Right ventricle myocardium inferior (tissue), 1 donor: Measurements from ENCODE around the gene ZFHX3. TPM values are rescaled to one million over a fixed set of nuclear protein-coding genes. Genes with fewer than 3 reads are reported as not detected.

Experiments
- ATAC-seq: fragments of 200-7000 bp; cut with Tn5 transposase; one replicate; pipeline ENCODE4 v1.9.1; 2020; ENCODE audit warnings: mild to moderate bottlenecking, moderate library complexity
- DNase-seq: peaks from one replicate; pipeline ENCODE4 v3.0.0; 2021; ENCODE audit errors: missing footprints
- intact Hi-C: fragments of 100-400 bp; cut with DNase I; formaldehyde crosslinking; loops from one replicate; pipeline ENCODE4 v1.11.0; 2022
- total RNA-seq: library from RNA; stranded (reverse); fragmentation: NEBNext Ultra II Directional; extraction: Animal tissue kit (Norgen Biotek cat#: 25700); gene quantifications from one replicate; pipeline ENCODE4 v1.2.1, GENCODE V29; 2021
- donor health status: DM: no; HTN: yes; CAD: no; lungs with severe emphysema.

Gene ZFHX3
- total RNA-seq, 1 donor from 2014 or later, result 8.4 TPM

DNA sequence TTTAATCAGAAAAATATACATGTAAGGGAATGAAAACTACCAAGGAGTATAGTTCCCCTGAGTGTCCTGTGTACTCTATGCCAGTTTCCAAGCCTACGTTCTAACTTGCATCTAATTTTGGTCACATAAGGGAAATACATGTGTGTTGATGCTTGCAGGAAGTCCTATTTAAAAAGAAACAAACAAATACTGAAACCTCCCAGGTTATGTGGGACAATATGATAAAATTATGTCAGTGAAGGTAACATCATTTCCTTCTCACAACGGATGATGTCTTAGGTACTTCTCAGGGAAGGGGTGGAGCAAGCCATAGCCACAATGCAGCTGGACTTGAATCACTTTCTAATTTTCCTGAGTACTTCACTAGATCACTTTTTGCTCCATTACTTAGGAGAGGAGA lies 115.9 kb downstream of the ZFHX3 start:
- peak; percentile 2 for ATAC-seq
- intact Hi-C loops, result loop anchor here (5.0 to 10.0 kb wide), 3 partner anchors 35 to 243 kb away; no protein-coding TSS in a partner anchor
- no peak for DNase-seq

DNA sequence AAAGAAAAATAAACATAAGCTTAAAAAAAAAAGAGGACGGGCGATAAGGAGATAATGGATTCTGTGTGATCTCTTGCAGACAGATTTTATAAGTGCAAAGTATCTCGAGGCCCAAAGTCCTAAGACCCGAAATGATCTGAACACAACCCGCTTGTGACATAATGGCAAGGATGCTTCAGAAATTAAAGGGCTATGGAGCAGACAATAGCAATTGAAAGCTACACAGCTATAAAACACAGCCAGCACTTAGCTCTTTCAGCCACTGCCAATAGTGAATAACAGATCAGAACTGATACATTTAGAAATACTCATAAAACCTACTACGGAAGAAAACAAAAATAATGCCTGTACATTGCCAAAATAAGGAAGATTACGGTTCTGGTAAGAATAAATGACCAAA lies 117.5 kb downstream of the ZFHX3 start:
- no peak for DNase-seq
- intact Hi-C loops, result loop anchor here (5.0 to 10.0 kb wide), 3 partner anchors 33 to 244 kb away; no protein-coding TSS in a partner anchor
- no peak for ATAC-seq

DNA sequence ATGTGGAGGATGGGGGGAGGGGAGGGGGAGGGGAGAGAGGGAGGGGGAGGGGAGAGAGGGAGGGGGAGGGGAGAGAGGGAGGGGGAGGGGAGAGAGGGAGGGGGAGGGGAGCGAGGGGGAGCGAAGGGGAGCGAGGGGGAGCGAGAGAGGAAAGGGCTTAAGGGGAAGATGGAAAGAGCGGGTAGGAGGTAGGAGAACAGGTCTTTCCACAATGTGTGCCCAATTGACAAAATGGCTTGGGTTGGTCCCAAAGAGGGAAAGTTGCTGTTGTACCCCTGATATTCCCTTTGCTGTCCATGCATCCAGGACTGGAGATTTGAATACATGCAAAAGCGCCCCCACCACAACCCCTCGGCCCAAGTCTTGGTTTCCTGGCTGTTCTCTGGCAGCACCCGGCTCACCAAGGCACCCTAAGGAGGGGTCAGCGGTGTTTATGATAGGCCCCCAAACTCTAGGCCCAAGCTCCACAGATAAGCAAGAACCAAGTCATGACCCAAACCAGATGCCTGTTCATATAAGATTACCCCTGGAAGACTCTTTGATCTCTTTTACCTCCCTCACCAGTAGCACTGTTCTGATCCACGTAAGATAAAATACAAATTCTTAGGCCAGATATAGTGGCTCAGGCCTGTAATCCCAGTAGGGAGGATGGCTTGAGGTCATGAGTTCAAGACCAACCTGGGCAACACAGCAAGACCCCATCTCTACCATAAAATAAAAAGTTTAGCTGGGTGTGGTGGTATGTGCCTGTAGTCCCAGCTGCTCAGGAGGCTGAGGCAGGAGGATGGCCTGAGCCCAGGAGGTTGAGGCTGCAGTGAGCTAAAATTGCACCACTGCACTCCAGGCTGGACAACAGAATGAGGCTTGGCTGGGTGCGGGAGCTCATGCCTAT lies 119.6 kb downstream of the ZFHX3 start:
- intact Hi-C loops, result no loop called here
- DNase-seq (no peak), ATAC-seq (no peak)

DNA sequence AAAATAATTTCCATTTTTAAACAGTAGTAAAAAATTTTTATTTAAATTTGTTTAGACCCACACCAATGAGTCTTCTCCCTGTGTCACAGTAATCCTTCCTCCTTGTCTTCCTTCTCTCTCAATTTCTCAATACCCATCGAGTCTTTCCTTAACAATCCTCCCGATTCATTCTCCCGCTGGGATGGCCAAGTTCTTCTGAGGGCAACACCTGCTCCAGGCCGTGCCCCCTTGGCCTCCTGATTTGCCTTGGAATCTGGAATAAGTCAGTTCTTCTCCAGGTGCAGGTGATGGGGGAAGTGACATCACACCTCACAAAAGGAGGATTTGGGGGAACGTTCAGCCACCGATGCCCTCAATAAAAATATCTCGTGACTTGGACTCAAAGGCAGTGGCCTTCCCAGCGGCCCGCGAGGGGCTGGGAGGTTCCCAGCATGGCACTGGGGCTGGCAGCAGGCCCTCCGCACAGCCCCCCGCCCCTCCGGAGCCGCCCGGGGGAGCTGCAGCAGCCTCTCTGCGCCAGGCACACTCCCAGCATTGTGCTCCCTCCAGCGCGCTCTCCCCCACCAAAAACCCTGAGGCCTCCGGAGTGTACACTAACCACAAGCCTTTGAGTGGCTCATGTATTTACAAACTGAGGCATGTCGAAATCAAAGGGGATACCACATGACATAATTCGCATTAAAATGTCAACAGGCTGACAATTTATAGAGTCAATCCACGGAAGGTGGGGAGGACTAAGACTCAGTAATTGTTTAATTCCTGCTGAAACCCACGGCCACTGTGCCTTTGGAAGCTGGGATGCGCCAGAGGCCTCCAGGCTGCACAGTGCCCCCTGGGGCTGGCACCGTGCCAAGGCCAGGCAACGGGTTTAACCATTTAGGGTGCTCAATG lies 120.5 kb downstream of the ZFHX3 start:
- ATAC-seq (no peak), DNase-seq (no peak)
- intact Hi-C loops, result no loop called here

DNA sequence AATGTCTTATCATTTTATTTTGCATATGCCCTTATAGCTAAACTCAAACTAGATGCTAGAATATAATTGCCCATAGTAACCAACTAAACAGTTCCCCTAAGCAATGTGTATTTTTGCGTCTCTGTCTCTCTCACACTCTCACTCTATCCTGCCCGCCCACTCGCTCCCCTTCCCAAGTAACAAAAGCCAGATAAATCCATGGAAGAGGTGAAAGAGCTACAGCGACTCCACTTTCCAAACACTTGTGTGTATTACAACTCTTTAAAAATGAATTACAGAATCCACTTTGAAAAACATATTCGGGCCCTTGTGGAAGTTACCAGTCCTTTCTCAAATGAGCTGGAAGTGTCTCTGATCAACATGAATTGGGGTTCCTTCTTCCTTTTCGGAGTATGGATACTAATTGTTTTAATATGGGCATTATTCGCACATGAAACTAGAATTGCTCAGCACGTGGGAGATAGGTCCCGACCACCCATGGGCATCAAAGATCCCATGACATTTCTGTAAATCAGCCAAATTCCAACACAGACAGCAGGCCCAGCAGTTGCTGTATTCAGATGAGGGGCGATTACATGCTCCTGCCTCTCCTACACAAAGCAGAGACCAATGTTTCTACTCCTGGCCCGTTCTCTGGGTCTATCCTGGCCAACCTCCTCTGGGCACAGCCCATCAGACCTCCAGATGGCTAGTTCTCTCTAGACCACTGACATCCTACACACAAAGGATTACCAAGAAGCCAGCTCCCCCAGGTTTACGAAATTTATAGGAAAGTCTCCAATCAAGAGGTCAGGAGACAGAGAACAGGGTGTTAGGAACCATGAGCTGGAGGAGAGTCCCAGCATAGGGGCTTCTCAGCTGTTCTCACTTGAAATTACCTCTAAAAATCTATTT lies 121.5 kb downstream of the ZFHX3 start:
- ATAC-seq, result no peak
- intact Hi-C loops, result no loop called here
- no peak for DNase-seq

DNA sequence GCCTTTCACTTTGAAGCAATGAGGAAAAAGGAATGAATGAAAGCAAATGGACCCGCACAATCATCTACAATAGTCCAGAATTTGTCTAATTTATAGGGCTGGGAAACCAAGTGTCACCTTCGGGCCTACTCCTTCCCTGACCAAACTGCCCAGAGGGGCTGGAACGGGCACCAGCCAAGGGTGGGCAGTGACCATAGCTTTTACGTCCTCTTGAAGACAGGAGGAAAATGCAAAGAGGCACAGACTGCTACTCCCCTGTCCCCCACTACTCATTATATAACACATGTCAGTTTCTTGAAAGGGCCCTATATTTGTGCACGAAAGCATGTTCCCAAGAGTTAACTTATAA lies 122.3 kb downstream of the ZFHX3 start:
- intact Hi-C loops, result no loop called here
- ATAC-seq (no peak), DNase-seq (no peak)

DNA sequence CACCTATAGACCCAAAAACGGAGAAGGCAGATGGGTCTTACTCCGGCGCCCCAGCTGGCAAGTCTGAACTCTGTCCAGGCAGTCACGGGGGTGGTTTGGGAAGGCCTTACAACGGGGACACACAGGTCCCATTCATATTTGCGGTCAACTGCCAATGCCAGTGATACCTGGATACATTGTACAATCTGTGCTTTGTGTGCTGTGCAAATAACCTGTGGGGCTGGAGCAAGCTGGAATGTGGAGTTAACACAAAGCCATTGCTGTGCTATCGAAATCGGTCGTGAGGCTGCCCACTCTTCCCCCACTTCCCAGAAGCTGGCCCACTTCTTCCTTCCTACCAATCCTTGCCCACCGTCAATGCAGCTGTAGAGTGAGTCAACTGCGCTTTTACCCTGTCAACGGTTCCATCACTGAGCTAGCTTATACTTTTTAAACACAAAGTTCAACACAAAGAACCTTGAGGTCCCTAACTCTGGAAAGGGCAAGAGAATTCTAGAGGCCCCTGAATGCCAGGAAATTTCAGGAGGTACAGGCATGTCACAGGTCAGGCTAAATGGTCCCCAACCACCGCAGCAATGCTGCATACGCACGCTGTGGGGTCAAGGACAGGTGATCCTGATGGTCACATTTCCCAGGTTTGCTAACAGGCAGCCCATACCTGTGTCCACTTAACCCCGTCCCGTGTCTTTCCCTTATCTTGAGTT lies 122.8 kb downstream of the ZFHX3 start:
- DNase-seq (no peak), ATAC-seq (no peak)
- intact Hi-C loops, result no loop called here

DNA sequence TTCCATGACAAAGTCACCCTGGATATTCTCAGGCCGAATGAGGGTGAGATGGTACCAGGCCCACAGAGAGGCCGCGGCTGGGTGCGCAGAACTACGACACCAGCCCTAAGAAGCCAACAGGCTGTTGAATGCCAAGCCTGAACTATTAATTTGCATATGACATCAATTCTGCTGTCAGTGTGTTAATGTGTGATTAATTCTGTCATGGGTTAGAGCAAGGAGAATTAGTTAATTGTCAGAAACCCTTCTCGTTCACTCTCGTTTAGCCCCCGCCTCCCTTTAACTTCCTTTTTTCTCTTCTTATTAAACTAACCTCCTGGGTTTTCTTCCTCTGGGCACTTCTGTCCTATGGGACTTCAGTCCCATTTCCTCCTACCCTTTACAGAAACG lies 123.4 kb downstream of the ZFHX3 start:
- intact Hi-C loops, result no loop called here
- ATAC-seq (no peak), DNase-seq (no peak)

DNA sequence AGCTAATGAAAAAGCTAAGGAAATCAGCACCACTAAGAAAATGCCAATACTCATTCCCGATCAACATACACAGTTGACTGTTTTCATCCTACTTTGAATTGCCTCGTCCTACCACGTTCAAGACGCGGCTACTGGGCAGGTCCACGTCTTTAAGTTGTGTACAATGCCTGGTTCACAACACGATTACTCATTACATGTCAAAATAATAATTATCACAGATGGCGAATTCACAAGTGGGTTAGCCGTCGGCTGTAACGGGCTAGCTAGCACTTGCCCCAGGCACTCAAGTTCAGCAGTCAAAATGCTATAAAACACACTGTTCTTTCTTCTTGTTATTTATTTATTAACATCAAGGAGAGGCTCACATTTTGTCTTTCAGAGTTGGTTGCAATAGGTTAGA lies 124.2 kb downstream of the ZFHX3 start:
- no peak for ATAC-seq
- intact Hi-C loops, result no loop called here
- no peak for DNase-seq

DNA sequence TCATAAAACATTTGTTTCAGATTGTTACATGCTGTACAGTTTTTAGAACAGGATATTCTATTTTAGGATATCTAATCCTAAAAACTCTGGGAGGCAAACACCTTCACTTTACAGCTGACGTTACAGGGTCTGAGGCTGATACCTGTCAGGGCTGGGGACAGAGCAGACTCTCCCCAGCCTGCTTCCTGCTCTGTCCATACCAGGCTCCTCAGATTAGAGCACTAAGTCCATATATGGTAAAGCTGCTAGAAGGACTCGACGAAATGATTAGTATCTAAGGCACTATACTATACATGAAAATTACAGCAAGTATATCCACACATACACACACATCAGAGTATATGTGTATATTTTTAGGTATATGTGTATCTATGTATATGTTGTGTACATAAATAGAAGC lies 125.2 kb downstream of the ZFHX3 start:
- no peak for DNase-seq
- ATAC-seq, result no peak
- intact Hi-C loops, result no loop called here

DNA sequence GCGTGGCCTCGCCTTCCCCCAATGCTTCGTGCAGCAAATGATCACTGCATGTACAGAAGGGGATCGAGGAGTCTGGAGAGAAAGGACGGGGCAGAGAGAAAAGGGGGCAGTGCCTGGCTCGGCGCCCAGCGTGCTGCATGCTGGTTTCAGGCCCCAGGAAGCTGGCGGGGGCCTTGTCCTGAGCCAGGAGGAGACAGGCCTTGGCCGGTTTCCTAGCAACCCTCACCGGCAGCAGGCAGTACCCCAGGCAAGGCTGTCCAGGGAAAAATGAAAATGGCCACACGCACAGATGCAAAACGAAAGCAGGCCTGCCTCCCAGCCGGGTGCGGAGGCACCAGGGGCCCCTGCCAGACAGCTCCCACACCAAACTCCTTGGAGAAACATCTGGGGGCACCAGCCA lies 126.3 kb downstream of the ZFHX3 start:
- DNase-seq (no peak), ATAC-seq (no peak)
- intact Hi-C loops, result no loop called here

DNA sequence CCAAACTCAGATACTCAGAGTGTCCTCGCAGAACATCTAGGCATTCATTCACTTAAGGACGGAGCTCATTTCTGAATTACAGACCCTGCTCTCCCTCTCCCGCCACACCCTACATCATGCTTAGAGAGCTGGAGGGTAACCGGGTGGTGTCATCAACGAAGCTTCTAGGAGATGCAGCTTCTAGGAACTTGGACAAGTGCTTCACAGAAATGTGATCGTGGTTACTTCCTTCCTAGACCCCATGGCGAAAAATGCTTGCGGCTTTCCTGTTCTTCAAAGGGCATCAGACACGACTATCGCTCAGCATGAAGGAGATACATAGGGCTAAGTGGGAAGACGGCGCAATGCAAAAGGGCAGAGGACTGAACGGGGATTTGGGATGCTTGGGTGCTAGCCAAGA lies 126.8 kb downstream of the ZFHX3 start:
- intact Hi-C loops, result no loop called here
- ATAC-seq (no peak), DNase-seq (no peak)

DNA sequence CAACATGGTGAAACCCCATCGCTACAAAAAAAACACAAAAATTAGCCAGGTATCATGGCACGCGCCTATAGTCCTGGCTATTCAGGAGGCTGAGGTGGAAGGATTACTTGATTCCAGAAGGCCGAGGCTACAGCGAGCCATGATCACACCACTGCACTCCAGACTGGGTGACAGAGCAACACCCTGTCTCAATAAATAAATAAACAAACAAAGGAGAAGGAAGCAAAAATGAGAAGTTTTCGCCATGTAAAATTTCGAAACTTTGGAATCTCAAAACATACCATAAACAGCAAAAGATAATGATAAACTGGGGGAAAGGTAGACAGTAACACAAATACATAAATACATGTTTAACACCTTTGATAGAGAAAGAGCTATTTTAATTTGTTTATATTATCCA lies 130.9 kb downstream of the ZFHX3 start:
- ATAC-seq (no peak), DNase-seq (no peak)
- intact Hi-C loops, result no loop called here

DNA sequence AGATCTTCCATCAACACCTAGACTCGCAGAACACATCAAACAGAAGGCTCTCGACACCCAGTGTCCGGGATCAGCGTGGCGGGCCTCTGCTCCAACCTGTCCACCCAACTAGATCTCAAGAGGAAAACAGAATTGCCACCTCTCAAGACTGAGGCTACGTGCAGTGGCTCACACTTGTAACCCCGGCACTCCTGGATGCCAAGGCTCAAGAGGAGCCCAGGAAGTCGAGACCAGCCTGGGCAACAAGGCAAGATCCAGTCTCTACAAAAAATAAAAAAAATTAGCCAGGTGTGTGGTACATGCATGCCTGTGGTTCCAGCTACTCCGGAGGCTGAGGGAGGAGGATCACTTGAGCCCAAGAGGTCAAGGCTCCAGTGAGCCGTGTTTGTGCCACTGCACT lies 132.6 kb downstream of the ZFHX3 start:
- intact Hi-C loops, result no loop called here
- DNase-seq (no peak), ATAC-seq (no peak)

DNA sequence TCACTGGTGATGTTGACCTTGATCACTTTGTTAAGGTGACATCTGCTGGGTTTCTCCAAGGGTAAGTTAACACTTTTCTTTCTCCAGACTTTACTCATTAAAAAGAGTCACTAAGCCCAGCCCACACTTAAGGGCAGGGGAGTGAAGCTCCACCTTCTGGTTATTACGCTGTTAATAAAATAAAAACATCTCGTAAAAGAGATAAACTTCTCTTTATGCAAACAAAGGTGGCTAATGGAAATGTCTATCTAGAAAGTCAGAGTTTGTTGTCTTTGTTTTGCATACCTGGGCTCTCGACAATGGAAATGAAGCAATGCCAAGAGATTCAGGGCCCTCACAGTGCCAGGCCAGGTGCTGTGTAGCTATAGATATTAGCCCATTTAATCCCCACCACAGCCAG lies 134.4 kb downstream of the ZFHX3 start:
- no peak for ATAC-seq

DNA sequence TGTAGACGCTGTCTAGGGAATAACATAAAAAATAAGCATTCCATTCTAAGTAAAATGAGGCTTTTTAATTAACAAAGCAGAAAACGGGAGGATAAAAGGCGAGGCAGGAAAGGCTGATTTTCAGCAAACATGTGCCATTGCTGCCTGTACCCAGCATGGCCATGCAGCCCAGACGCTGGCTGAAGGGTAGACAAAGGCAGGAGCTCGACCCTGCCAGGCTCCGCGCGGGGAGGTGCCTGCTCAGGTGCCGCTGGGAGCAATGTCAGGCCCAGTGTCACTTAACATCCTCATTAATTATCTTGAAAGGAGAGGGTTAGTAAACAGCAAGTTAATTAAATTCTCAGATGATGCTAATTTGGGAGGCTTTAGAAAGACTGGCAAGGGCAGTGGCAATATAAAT lies 136.0 kb downstream of the ZFHX3 start:
- ATAC-seq (no peak), DNase-seq (no peak)
- intact Hi-C loops, result no loop called here

More for the DNA sequence above, 134.4 kb downstream of the ZFHX3 start:
- DNase-seq, result no peak
- intact Hi-C loops, result no loop called here

DNA sequence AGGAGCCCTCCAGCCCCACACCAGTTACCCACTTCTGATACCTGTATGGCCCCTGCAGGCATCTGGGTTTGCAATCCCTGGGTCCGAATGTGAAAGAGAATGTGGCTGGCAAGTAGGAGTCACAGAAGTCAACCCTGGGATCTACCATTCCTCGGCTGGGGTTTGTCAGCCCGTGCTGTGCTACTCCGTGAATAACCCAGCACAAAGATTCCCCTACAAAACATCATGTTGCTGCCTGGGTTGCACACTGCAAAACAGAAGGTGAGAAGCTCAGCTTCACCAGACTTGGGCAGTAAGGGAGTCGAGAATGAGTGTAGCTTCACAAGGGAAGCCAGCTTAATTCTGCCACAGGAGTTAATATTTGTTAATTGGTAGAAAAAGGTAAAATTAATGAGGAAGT lies 137.1 kb downstream of the ZFHX3 start:
- intact Hi-C loops, result no loop called here
- DNase-seq, result no peak
- ATAC-seq, result no peak

DNA sequence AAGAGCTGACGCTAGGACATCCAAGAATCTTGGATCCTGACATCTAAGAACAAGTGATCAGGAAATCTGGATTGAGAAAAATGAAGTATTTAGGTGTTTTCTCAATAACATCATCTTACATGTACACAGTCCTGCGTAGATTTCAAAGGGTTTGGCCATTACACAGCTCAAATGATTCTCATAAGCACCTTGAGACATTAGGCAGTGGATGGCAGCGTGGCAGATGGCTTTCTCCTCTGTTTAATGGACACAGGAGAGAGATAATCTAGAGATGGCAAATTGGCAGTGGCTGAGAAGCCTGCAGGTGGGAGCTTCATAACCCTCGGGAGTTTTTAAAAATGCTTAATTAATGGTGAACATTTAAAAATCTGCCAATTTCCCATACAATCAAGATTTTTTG lies 137.5 kb downstream of the ZFHX3 start:
- no peak for DNase-seq
- no peak for ATAC-seq
- intact Hi-C loops, result no loop called here
